Large intestine (tissue), 1 donor: Measurements from ENCODE around the gene TOPBP1. TPM values are rescaled to one million over a fixed set of nuclear protein-coding genes. Genes with fewer than 3 reads are reported as not detected.

Source experiments
- polyA plus RNA-seq: library from polyadenylated mRNA; unstranded; fragments of 120-200 nt; gene quantifications from one replicate; pipeline ENCODE4 v1.2.1, GENCODE V29; 2013

The TOPBP1 gene
- polyA plus RNA-seq, 1 donor, result 35.6 TPM

Other genes starting within 250 kb of the TOPBP1 start
- gene CDV3, start 88.3 kb downstream of the TOPBP1 start, polyA plus RNA-seq, result 117 TPM
- gene TF, start 84.5 kb upstream of the TOPBP1 start, polyA plus RNA-seq, result 22.5 TPM
- 55.9 TPM for gene SRPRB, start 143.9 kb upstream of the TOPBP1 start, polyA plus RNA-seq
- 8.8 TPM for gene RAB6B, start 233.9 kb upstream of the TOPBP1 start, polyA plus RNA-seq